Measurements from ENCODE around the gene METTL1.

Gene METTL1

DNA sequence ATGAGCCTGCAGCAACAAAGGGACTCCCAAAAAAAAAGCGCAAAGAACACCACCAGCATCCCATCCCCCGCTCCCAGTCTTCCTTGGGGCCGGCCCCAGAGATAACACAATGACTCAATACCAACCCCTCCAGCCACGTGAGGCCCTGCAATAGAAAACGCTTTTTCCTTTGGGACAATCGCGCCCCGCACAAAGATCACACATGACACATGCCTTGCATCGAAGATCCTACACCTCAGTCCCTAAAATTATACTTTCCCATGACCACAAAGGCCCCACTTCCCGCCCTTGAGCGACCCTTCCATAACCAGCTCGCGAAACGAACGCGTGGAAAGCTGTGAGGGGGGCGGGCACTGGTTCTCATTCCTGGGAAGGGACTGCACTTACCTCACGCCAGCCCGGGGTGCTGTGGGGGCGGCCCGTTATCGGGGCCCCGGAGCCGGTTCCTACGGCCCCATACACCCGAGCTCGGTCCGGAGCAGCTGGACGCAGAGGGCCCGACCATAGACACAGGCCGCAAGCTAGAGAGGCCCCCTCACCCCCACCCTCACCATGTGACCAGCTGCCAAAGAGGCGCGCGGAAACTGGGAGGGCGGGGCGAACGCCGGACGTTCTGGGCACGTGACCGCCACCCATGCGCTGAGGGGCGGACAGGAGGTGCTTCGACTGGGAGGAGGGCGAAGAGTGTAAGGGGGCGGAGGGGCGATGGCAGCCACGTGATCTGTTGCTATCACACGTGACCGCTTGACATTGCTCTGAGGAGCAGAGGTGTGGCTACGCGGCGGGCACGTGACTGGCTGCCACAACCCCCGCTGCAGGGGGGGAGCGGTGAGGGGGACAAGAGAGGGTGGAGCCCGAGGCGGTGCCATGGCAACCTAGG lies 19.9 kb downstream of the METTL1 start, which contains the start of gene CDK4:
TSS of gene CDK4 (minus strand) at position 523 of the 880 bp plus-strand sequence. CDS start 593 bp downstream, outside the sequence.
- DNase-seq: peak; percentile 98

DNA sequence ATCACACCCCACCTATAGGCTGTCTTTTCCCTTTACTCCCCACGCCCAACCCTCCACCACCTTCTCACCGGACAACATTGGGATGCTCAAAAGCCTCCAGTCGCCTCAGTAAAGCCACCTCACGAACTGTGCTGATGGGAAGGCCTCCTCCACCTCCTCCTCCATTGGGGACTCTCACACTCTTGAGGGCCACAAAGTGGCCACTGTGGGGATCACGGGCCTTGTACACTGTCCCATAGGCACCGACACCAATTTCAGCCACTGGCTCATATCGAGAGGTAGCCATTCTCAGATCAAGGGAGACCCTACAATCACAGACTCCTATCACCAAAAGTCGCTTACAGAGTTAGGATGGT lies 20.5 kb downstream of the METTL1 start:
- no peak for DNase-seq

DNA sequence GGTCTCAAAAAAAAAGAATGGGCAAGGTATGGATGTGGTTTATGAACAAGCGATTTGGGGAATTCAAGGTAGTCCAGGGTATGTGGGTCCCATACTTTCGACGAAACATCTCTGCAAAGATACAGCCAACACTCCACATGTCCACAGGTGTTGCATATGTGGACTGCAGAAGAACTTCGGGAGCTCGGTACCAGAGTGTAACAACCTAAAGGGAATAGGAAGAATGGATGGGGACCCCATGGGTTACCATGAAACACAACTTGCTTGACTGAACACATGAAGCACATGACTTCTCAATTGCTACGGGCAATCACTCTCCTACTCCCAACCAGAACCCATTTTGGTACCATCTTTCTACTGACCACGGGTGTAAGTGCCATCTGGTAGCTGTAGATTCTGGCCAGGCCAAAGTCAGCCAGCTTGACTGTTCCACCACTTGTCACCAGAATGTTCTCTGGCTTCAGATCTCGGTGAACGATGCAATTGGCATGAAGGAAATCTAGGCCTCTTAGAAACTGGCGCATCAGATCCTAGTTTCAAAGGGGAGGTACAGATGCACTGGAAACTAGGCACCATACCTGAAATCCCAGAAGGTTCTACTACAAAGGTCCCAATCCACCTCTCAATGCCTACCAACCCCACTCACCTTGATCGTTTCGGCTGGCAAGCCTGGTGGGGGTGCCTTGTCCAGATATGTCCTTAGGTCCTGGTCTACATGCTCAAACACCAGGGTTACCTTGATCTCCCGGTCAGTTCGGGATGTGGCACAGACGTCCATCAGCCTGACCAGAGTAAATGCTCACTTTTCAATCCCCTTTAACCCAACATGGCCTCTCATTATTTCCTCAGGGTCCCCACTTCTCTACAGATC lies 21.1 kb downstream of the METTL1 start:
- DNase-seq: no peak

DNA sequence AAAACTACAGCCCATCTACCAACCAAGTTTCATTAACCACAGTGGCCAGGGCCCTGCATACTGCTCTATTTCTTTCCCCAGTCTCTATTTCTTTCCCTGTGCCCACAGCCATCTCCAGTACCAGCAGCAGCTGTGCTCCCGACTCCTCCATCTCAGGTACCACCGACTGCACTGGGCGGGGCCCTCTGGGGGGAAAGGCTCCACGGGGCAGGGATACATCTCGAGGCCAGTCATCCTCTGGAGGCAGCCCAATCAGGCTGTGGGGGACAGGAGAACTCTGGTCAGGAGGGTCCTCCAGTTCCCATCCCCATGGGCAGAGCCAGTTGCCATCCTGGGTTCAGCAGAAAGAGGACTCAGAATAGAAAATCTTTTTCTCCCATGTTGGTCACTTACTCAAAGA lies 22.8 kb downstream of the METTL1 start:
- no peak for DNase-seq

DNA sequence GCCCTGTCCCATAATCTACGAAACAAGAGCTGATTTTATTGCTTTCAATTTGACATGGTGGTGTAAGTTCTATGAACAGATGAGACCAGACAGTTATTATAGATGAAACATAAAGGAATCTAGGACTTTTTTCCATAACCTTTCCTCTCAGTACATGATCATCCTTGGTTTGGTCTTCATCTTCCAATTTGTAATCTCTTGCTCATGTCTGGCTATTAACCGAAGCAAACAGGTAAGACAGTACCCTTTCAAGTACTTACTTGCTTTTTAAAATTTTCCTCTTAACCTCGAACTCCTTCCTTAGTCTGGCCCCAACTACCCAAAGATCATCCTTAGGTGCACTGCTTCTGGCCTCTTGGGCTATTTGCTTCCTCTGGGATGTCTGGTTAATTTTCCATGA lies 25.9 kb downstream of the METTL1 start:
- no peak for DNase-seq

DNA sequence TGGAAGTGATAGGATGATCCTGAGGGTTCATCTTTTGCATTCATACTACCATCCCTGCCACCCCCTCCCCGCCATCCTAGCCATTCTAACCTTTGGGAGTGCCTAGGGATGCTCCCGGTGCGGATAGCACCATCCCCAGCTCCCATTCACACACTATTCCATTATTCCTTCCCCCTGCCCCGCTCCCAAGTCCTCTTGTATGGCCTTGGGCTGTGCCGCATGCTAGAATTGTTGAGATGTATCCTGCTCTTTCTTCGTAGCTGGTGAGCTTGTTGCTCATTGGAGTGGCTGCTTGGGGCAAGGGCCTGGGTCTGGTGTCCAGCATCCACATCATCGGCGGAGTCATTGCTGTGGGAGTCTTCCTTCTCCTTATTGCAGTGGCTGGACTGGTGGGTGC lies 26.4 kb downstream of the METTL1 start:
- no peak for DNase-seq

DNA sequence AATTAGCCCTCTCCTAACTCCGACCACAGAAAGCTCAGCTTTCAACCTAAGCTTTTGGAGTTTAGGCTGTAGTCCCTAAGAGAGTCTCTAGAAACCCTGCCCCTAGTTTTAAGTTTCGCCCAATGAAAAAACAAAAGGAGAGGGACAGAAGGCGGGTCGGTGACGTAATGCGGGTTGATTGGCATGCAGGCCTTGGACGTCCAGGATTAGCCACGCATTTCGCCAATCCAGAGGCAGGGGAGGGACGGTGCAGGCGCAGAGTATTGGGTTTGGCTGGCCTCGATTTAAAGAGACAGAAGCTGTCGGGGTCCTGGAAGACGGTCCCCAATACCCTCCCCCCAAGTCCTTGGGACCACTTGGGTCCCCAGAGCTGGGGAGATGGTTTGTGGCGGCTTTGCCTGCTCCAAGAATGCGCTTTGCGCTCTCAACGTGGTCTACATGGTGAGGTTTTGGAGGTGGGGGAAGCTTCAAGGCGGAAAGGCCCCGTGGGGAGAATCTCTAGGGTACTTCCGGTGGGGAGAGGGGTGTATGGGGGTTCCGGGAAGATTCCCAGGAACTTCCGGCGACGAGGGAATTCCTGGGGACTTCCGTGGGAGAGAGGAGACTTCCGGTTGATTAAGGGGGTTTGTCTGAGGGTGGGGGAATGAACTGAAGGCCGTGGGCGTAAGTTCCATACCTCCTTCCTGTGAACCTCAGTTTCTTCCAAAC lies 27.0 kb downstream of the METTL1 start, which contains the start of gene TSPAN31:
TSS of gene TSPAN31 (plus strand) at position 263 of the 708 bp plus-strand sequence. CDS start at position 379, 116 bp downstream.
- DNase-seq: peak; percentile 94

DNA sequence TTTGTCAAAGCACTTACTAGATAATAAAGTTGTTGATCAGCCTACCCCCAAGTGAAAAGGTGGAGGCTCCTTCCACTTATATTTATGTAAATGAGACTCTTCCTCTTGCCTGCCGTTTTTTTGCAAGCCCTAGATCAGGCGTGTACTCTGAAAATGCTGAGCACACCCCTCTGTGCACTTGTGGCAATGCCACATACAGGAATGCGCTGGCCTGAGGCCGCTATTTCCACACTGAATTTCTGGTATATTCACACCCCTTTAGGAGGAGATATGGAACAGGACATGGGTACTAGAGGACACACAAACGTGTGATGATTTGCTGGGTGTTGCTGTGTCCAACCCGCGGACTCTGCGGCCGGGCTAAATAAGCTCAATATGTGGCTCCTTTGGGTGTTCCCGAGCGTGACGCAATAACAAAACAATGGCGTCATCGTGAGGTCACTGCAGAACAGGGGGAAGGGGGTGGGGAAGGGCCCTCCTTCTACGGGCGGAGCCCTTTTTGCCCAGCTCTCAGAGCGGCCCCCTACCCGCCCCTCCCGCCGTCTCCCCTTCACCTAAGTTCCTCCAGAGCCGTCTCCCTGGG lies 27.6 kb downstream of the METTL1 start:
- DNase-seq: peak; percentile 59

DNA sequence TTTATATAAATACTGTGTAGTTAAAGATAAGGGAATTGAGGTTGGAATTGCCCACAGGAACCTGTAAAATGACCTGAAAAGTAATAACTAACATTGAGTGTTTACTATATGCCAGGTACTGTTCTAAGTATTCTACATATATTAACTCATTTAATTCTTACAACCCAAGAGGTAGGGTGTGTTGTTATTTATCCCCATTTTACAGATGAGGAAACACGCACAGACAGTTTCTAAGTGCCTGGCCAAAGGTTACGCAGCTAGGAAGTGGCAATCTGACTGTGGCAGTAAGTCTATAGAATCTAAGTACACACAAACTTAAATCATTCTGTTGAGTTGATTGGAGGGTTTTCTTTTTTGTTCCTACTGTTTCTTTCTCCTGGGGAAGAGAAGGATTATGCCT lies 28.1 kb downstream of the METTL1 start:
- no peak for DNase-seq

DNA sequence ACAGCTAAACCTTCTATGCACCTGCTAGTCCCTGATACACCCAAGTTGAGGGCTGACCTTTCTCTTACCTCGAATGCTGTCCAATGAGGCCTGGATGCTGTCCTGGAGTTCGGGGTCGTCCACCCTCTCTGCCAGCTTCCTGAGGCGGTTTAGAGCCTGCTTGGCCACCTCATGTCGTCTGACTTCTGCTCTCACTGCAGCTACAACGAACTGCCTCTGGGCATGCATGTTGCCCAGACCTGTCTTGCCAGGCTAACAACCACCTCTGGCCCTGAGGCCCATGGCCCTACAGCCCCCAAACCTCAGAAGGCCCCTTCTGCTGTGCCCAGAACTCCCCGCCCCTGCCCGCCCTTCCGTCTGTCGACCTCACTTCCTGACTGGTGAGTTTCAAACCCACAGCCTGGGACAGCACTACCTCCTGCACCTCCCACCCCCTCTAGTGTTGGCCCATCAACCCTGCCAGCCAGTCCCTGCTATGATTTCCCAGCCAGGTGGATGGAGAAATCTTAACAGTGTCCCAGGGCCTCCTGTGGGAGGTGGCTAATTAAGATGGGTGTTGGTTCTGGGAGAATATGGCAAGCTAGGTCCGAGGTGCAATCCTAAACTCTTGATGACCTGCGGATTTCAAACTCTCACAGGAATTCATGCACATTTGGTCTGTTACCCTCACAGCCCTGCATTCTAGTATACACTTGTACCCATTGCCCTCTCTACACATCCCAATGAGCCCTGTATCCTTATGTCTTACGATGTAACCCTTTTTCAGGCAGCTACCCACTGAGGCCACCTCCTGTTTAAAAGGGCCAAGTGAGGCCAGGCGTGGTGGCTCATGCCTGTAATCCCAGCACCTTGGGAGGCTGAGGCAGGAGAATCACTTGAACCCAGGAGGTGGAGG lies 29.8 kb downstream of the METTL1 start:
- DNase-seq: no peak

DNA sequence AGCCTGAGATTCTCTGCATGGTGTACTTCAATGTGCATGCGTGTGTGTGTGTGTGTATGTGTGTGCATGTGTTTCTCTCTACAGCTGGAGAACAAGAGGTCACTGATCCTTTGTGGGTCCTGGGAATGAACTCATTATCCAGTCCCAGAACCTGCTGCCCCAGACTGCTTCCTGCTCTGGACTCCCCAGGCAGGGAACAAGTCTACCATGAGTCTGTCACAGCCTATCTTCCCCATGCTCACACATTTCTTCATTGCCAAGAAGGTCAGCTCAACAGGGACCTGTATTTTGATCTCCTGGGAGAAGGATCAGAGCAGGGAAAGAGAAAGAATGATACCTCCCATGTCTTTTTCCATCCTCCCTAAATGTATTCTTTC lies 30.5 kb downstream of the METTL1 start:
- DNase-seq: no peak

DNA sequence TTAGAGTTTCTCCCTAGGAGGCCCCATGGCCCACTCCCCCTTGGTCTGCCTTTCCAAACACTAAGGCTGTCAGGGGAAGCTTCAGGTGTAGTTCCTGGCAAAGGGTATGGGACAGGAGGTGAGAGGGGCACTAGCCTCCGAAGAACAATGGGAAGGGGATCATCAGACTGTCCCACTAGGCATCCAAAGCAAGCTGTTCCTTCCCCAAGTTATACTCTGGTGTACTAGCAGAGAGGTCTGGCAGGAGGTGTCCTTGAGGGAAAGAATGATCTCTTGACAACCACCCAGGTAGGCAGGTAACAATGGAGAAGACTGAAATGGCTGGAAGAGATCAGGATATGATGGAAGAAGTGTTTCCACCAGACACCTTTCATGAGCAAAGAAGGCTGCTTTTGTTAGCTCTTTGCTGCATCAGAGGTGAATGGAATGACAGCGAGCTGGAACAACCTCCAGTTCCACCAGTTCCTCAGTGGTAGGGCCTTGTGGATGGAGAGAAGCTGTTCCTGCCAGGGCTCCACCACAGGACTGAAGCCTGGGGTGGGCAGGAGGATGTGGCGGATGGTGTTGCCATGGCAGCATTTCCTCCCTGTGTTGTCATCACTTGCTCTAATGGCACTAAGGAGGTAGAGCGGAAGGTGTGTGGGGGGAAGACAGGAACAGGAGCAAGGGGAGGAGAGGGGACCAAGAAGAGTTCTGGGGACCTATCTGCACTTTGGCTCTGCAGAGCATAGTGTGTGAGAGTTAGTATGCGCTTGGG lies 31.1 kb downstream of the METTL1 start:
- no peak for DNase-seq

DNA sequence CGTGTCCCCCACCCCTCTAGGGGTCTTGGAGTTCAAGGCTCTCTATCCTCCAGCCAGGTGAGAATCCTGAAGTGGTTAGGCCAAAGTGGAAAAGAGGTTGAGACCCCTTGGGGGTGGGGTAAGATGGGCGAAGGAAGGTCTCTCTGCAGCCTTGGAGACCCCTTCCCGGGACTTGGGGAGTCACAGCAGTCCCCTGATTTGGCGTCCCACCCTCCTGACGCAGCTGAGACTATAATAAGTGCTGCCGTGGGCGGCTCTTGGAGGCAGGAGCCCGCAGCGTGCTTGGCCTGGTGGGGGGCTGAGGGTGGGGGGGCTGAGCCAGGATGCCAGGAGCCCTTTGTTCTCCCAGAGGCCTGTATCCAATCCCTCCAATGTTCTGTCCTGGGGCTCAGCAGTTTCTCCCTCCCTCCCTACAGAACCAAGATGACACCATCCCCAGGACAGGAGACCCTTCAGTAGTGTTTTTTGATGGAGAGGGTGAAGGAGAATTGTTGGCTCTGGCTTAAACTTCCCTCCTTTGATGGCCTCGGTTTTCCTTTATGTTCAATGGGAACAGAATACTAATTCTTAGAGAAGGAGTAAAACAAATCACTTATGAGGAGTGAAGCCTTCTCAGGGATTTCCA lies 31.9 kb downstream of the METTL1 start:
- DNase-seq: no peak

DNA sequence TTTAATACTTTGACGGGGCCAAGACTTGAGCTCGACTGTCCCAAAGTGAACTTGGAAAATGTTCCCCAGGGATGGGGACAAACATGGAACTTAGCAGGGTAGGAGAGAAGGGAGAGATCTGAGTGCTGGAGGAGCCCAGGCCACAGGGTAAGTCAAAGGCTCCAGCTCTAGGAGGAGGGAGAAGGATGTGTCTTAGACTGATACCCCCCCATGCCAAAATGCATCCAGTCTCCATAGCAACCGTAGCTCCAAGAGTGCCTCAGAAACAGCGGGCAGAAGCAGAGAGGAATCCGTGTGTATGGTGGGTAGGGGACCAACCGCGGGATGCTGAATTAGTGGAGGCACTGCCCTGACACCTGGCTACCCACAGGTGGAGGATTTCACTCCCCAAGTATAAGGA lies 32.5 kb downstream of the METTL1 start:
- no peak for DNase-seq

DNA sequence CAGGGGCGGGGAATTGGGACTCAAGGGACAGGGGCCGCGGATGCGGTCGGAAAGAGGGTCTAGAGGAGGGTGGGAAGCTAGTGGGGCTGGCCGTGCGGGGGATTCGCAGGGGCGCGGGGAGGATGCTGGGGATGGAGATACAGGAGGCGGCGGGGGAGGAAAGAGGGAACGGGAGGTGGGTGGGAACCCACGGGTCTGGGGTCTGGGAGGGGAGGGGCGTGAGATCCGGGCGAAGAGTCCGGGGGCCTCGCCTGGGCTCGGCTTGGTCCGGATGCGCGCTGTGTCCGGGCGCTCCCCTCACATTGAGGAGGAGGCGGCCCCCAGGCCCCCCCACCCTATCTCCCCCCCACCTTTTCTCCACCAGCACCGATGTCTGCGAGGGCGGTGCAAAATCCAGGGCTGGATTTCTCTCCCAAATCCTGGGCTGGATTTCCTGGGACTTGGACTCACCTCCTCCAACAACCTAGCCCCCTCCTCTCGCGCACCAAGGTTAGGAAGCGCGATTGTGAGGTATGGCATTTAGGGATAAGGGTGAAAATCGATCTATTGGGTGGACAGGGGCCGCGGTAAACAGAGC lies 33.2 kb downstream of the METTL1 start, which contains the start of gene AGAP2:
TSS of gene AGAP2 (minus strand) at position 82 of the 577 bp plus-strand sequence. CDS start 496 bp downstream, outside the sequence.
- no peak for DNase-seq

DNA sequence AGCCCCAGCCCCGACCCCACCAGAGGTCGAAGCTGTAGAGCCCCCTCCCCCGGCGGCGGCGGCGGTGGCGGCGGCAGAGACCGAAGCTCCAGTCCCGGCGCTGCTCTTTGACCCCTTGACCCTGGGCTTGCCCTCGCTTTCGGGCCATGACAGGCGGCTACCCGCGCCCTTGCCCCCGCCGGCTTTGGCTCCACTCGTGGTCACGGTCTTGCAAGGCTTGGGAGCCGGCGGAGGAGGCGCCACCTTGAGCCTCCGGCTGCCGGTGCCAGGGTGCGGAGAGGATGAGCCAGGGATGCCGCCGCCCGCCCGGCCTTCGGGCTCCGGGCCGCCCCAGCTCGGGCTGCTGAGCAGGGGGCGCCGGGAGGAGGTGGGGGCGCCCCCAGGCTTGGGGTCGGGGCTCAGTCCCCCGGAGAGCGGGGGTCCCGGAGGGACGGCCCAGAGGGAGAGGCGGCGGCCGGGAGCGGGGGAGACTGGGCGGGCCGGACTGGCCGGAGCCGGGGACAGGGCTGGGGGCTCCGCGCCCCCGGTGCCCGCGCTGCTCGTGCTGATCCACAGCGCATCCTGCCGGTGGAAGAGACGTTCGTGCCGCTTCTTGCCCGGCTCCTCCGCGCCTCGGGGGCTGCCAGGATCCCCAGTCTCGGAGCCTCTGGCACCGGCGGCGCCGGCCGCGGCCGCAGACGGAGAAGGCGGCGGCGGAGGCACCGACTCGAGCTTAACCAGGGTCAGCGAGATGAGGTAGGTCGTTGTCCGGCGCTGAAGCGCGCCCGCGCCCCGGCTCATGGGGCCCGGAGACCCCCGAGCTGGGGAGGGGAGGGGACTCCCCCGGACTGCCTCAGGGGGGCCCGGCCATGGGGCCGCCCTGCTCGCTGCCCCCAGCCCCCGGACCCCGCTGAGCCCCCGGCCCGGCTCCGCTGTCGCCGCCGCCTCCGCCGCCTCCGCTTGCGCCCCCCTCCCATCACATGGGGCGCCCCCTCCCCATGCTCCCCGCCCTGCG lies 34.1 kb downstream of the METTL1 start:
- DNase-seq: no peak

DNA sequence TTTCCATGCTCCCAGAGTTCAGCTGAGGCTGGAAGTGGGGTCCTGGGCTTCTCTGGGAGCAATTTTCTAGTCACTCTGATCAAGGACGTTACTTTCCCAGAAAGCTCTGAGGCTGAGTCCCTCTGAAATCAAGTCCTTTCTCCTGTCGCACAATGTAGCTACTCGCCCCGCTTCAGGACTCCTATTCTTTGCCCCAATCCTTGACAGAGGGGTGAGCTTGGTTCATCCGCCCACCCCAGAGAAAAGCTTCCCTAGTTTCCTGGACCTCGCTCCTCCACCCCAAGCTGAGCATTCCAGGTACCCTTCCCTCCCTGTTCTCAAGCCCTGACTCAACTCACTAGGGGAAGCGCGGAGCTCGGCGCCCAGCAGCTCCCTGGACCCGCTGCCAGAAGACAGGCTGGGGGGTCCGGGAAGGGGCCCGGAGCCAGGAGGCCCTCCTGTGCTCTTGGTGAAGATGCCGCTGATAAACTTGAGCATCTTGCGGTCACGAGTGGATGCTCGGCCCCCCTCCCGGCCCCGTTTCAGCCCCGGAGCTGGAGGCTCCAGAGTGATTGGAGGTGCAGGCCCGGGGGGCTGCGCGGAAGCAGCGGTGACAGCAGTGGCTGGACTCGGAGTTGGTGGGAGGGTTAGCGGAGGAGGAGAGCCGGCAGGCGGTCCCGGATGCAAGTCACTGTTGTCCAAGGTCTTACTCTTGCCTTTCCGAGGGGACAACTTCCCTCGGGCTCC lies 35.0 kb downstream of the METTL1 start:
- DNase-seq: no peak
